GM12865 (cell line): ENCODE results near the gene EPHA2.

Experiments
- DNase-seq: peaks from one replicate; pipeline ENCODE4 v3.0.0; 2010; ENCODE audit warnings: low read depth
- H3K4me3 ChIP-seq: 2 replicates; pipeline ENCODE4 v1.5.1; 2011; ENCODE audit warnings: mild to moderate bottlenecking, low read depth, low read length, control low read depth
- CTCF ChIP-seq: IDR thresholded peaks from 2 replicates; pipeline ENCODE4 v1.5.1; 2011; ENCODE audit warnings: low read length, control low read depth, low read depth, inconsistent platforms; ENCODE audit not compliant: insufficient read depth; ENCODE audit errors: missing control alignments

The EPHA2 gene

GRCh38 chr1:16155537-16156410 lies at the start of gene EPHA2:
Gene EPHA2 (minus strand): TSS chr1:16156069. CDS start chr1:16155932, 137 bp downstream.
- TF ChIP-seq CTCF: no peak
- no peak for DNase-seq
- H3K4me3 ChIP-seq: no peak within 1 kb of the TSS; the same call in 1 of the 2 replicates

- TF ChIP-seq CTCF: no peak
- no peak for DNase-seq
- no peak overlapping the region for H3K4me3 ChIP-seq
Measured at GRCh38 chr1:16205334-16205671, 49.4 kb upstream of the EPHA2 start.

GRCh38 chr1:16204634-16205333 lies 48.9 kb upstream of the EPHA2 start:
- TF ChIP-seq CTCF: peak; percentile 29
- no peak for DNase-seq
- H3K4me3 ChIP-seq: no peak overlapping the region

GRCh38 chr1:16204216-16204615 lies 48.3 kb upstream of the EPHA2 start:
- no peak for DNase-seq
- H3K4me3 ChIP-seq: no peak overlapping the region
- TF ChIP-seq CTCF: no peak

GRCh38 chr1:16203550-16203949 lies 47.7 kb upstream of the EPHA2 start:
- TF ChIP-seq CTCF: no peak
- no peak for DNase-seq
- H3K4me3 ChIP-seq: no peak overlapping the region

GRCh38 chr1:16202281-16203210 lies 46.7 kb upstream of the EPHA2 start:
- TF ChIP-seq CTCF: no peak
- no peak overlapping the region for H3K4me3 ChIP-seq
- DNase-seq: no peak
